Neural cell (in vitro differentiated cells): ENCODE data around the gene GLT1D1. TPM values are rescaled to one million over a fixed set of nuclear protein-coding genes. Genes with fewer than 3 reads are reported as not detected.
"Not testable (repeated sequence)": the region's sequence is repeated elsewhere in the genome, so short reads cannot be mapped to it uniquely, and the experiment has no call there.

Source experiments
- H2AFZ ChIP-seq: fragments of 200-600, 300-800 bp; sonication (generic), shearing (Covaris generic); 2 replicates; pipeline ENCODE4 v1.6.0; 2014; ENCODE audit warnings: low read depth, mild to moderate bottlenecking, antibody characterized with exemption, low read length, moderate library complexity
- H3F3A ChIP-seq: fragments of 200-600 bp; shearing (Covaris generic); 2 replicates; pipeline ENCODE4 v1.6.1; 2016; ENCODE audit warnings: mild to moderate bottlenecking, moderate library complexity, mixed read lengths, antibody characterized with exemption, low read length; ENCODE audit not compliant: insufficient read depth, poor library complexity, severe bottlenecking
- H3K27ac ChIP-seq: fragments of 200-600, 300-800 bp; sonication (generic), shearing (Covaris generic); 2 replicates; pipeline ENCODE4 v1.5.1; 2014; ENCODE audit warnings: mild to moderate bottlenecking, low read length, moderate library complexity
- H3K27me3 ChIP-seq: fragments of 300-800, 200-600 bp; sonication (generic), shearing (Covaris generic); 2 replicates; pipeline ENCODE4 v1.6.0; 2014; ENCODE audit warnings: mild to moderate bottlenecking, low read depth, low read length, moderate library complexity; ENCODE audit not compliant: insufficient read depth
- H3K36me3 ChIP-seq: fragments of 300-800, 200-600 bp; sonication (generic), shearing (Covaris generic); 2 replicates; pipeline ENCODE4 v1.5.1; 2014; ENCODE audit warnings: mild to moderate bottlenecking, antibody characterized with exemption, low read length, moderate library complexity; ENCODE audit not compliant: insufficient read depth
- H3K4me2 ChIP-seq: fragments of 300-800, 200-600 bp; sonication (generic), shearing (Covaris generic); 2 replicates; pipeline ENCODE4 v1.6.0; 2014; ENCODE audit warnings: mild to moderate bottlenecking, low read length
- H3K4me3 ChIP-seq: fragments of 300-800, 200-600 bp; sonication (generic), shearing (Covaris generic); 2 replicates; pipeline ENCODE4 v1.5.1; 2014; ENCODE audit warnings: mild to moderate bottlenecking, low read length, moderate library complexity
- H3K79me2 ChIP-seq: fragments of 200-600 bp; shearing (Covaris generic); replicated peaks from 2 replicates; pipeline ENCODE4 v1.6.0; 2014; ENCODE audit warnings: mild to moderate bottlenecking, low read length, moderate library complexity; ENCODE audit not compliant: insufficient read depth
- H3K9ac ChIP-seq: fragments of 300-800, 200-600 bp; sonication (generic), shearing (Covaris generic); 2 replicates; pipeline ENCODE4 v1.6.1; 2016; ENCODE audit warnings: mild to moderate bottlenecking, low read length, mixed read lengths
- H3K9me2 ChIP-seq: fragments of 200-600 bp; shearing (Covaris generic); 2 replicates; pipeline ENCODE4 v1.6.1; 2016; ENCODE audit warnings: mild to moderate bottlenecking, low read length, mixed read lengths; ENCODE audit not compliant: insufficient read depth
- H3K9me3 ChIP-seq: fragments of 200-600, 300-800 bp; sonication (generic), shearing (Covaris generic); 2 replicates; pipeline ENCODE4 v1.6.1; 2016; ENCODE audit warnings: mild to moderate bottlenecking, mixed run types, low read length, moderate library complexity, mixed read lengths
- H4K20me1 ChIP-seq: fragments of 200-600 bp; shearing (Covaris generic); 2 replicates; pipeline ENCODE4 v1.6.1; 2016; ENCODE audit warnings: mild to moderate bottlenecking, mixed run types; ENCODE audit not compliant: insufficient read depth
- EP300 ChIP-seq: fragments of 450-650 bp; conservative IDR thresholded peaks from 2 replicates; pipeline ENCODE4 v1.6.1; 2014; ENCODE audit warnings: antibody characterized with exemption, mild to moderate bottlenecking, moderate library complexity; ENCODE audit not compliant: poor library complexity, severe bottlenecking
- EZH2 ChIP-seq: fragments of 200-600, 300-800 bp; shearing (Covaris generic), sonication (generic); IDR thresholded peaks from 2 replicates; pipeline ENCODE4 v1.6.1; 2014; ENCODE audit warnings: antibody characterized with exemption, low read length, borderline replicate concordance, mild to moderate bottlenecking; ENCODE audit not compliant: insufficient read depth, poor library complexity, severe bottlenecking
- MXI1 ChIP-seq: fragments of 450-650 bp; conservative IDR thresholded peaks from 2 replicates; pipeline ENCODE4 v1.6.1; 2014; ENCODE audit warnings: antibody characterized with exemption, mild to moderate bottlenecking; ENCODE audit not compliant: poor library complexity, severe bottlenecking
- POLR2AphosphoS5 ChIP-seq: IDR thresholded peaks from 2 replicates; pipeline ENCODE4 v1.6.1; 2012
- RAD21 ChIP-seq: fragments of 450-650 bp; conservative IDR thresholded peaks from 2 replicates; pipeline ENCODE4 v1.6.1; 2014; ENCODE audit warnings: antibody characterized with exemption, mild to moderate bottlenecking, moderate library complexity
- SMC3 ChIP-seq: fragments of 450-650 bp; conservative IDR thresholded peaks from 2 replicates; pipeline ENCODE4 v1.6.1; 2014; ENCODE audit warnings: antibody characterized with exemption, mild to moderate bottlenecking, moderate library complexity; ENCODE audit not compliant: poor library complexity
- TAF1 ChIP-seq: IDR thresholded peaks from 2 replicates; pipeline ENCODE4 v1.6.1; 2012; ENCODE audit warnings: low read depth
- polyA plus RNA-seq: library from polyadenylated mRNA; depleted of rRNA; stranded (reverse); fragments of >200 nt; gene quantifications from 2 replicates; pipeline ENCODE4 v1.2.3, GENCODE V29; 2014
- TF ChIP-seq, protein P1 (sequence below): fragments of 450-650 bp; IDR thresholded peaks from 2 replicates; pipeline ENCODE4 v1.5.1; 2014; ENCODE audit warnings: antibody characterized with exemption, mild to moderate bottlenecking, moderate library complexity; ENCODE audit not compliant: poor library complexity, severe bottlenecking
- TF ChIP-seq, protein P2 (sequence below): IDR thresholded peaks from 2 replicates; pipeline ENCODE4 v1.6.1; 2012; ENCODE audit warnings: borderline replicate concordance

Gene GLT1D1
- polyA plus RNA-seq, 1 donor from 2014 or later = 3.9 TPM

DNA sequence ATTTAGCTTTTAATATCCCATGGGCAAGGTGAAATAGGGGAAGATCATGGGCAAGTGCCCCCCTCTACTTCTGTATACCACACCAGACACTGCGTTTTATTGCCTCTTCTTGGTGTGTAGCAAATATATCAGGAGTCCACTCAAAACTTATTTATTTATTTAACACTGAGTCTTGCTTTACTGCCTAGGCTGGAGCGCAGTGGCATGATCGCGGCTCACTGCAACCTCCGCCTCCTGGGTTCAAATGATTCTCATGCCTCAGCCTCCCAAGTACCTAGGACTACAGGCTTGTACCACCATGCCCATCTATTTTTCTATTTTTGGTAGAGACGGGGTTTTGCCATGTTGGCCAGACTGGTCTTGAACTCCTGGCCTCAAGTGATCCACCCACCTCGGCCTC, 1.8 kb upstream of the GLT1D1 start:
- not testable (repeated sequence) for H3F3A ChIP-seq

DNA sequence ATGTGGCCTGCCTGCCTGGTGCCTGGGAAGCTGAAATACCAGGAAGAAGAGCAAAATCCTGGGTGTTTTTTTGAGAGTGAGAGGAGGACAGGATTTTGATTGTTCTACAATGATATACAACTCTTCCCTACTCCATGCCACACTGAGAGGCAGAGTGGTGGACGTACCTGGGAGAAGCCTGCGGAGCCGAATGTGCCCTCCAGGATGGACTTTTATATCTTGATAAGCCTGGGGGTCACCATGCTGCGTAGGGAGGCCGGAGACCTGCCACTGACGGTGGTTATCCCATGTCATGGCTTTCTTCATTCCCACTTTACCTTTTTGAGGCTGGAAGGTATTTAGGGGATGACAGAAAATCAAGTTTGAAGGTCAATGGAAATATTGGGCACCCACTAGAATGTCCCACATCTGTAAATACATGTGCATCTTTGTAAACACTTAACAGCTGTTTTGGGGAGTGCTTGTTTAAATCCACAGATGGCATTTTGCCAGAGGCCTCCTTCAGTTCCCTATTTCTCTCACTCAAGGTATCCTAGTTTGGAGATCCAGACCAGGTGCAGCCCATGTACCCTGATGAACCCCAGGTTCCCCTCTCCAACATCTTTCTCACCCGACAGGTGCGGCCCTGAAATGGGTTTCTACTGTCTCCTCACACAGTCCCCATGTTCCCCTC, 1.1 kb upstream of the GLT1D1 start:
- H3K9me3 ChIP-seq = no peaks in the 10 kb centered on the region
- no peaks in the 10 kb centered on the region for H3F3A ChIP-seq
- H3K36me3 ChIP-seq = no peaks in the 10 kb centered on the region
- no peaks in the 10 kb centered on the region for H3K79me2 ChIP-seq
- no peaks in the 10 kb centered on the region for H3K9me2 ChIP-seq
- no peaks in the 10 kb centered on the region for H4K20me1 ChIP-seq
- H2AFZ ChIP-seq = no peak overlapping the region
- TF ChIP-seq, protein P1, sequence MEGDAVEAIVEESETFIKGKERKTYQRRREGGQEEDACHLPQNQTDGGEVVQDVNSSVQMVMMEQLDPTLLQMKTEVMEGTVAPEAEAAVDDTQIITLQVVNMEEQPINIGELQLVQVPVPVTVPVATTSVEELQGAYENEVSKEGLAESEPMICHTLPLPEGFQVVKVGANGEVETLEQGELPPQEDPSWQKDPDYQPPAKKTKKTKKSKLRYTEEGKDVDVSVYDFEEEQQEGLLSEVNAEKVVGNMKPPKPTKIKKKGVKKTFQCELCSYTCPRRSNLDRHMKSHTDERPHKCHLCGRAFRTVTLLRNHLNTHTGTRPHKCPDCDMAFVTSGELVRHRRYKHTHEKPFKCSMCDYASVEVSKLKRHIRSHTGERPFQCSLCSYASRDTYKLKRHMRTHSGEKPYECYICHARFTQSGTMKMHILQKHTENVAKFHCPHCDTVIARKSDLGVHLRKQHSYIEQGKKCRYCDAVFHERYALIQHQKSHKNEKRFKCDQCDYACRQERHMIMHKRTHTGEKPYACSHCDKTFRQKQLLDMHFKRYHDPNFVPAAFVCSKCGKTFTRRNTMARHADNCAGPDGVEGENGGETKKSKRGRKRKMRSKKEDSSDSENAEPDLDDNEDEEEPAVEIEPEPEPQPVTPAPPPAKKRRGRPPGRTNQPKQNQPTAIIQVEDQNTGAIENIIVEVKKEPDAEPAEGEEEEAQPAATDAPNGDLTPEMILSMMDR = no peak
- TF ChIP-seq RAD21 (no peak), POLR2AphosphoS5 (no peak), MXI1 (no peak), EP300 (no peak), SMC3 (no peak), EZH2 (no peak), TAF1 (no peak)
- TF ChIP-seq, protein P2, sequence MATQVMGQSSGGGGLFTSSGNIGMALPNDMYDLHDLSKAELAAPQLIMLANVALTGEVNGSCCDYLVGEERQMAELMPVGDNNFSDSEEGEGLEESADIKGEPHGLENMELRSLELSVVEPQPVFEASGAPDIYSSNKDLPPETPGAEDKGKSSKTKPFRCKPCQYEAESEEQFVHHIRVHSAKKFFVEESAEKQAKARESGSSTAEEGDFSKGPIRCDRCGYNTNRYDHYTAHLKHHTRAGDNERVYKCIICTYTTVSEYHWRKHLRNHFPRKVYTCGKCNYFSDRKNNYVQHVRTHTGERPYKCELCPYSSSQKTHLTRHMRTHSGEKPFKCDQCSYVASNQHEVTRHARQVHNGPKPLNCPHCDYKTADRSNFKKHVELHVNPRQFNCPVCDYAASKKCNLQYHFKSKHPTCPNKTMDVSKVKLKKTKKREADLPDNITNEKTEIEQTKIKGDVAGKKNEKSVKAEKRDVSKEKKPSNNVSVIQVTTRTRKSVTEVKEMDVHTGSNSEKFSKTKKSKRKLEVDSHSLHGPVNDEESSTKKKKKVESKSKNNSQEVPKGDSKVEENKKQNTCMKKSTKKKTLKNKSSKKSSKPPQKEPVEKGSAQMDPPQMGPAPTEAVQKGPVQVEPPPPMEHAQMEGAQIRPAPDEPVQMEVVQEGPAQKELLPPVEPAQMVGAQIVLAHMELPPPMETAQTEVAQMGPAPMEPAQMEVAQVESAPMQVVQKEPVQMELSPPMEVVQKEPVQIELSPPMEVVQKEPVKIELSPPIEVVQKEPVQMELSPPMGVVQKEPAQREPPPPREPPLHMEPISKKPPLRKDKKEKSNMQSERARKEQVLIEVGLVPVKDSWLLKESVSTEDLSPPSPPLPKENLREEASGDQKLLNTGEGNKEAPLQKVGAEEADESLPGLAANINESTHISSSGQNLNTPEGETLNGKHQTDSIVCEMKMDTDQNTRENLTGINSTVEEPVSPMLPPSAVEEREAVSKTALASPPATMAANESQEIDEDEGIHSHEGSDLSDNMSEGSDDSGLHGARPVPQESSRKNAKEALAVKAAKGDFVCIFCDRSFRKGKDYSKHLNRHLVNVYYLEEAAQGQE = no peak
- peaks cover 23% of the 10 kb centered on the region for H3K27me3 ChIP-seq
- no peak overlapping the region for H3K4me2 ChIP-seq
- H3K4me3 ChIP-seq = no peak overlapping the region
- no peak overlapping the region for H3K27ac ChIP-seq
- no peak overlapping the region for H3K9ac ChIP-seq

More for the DNA sequence above, 1.8 kb upstream of the GLT1D1 start:
- not testable (repeated sequence) for H3K36me3 ChIP-seq, H4K20me1 ChIP-seq, H3K9me2 ChIP-seq, H2AFZ ChIP-seq, H3K9ac ChIP-seq, H3K9me3 ChIP-seq, H3K4me2 ChIP-seq, H3K27ac ChIP-seq, H3K4me3 ChIP-seq, H3K79me2 ChIP-seq
- peaks cover 23% of the 10 kb centered on the region for H3K27me3 ChIP-seq
